Kidney tubule cell (primary cell): ENCODE results near the gene WARS2.

Source experiments
- DNase-seq: peaks from one replicate; pipeline ENCODE4 v3.0.0-alpha.2; 2018; ENCODE audit warnings: low spot score

WARS2 gene

GRCh38 chr1:119083479-119083878 is 57.0 kb downstream of the WARS2 start:
- DNase-seq = no peak

- no peak for DNase-seq
These were observed 58.8 kb downstream of the WARS2 start for GRCh38 chr1:119081700-119082099.

- DNase-seq = peak; percentile 20
These were observed 59.2 kb downstream of the WARS2 start for GRCh38 chr1:119081267-119081666.

- peak; percentile 93 for DNase-seq
These were observed 59.9 kb downstream of the WARS2 start for GRCh38 chr1:119080586-119080985.

- peak; percentile 51 for DNase-seq
These were observed 60.6 kb downstream of the WARS2 start for GRCh38 chr1:119079881-119080280.

- peak; percentile 22 for DNase-seq
These were observed 64.8 kb downstream of the WARS2 start for GRCh38 chr1:119075614-119076013.

- no peak for DNase-seq
These were observed 69.1 kb downstream of the WARS2 start for GRCh38 chr1:119071321-119071720.

- DNase-seq = no peak
These were observed 70.8 kb downstream of the WARS2 start for GRCh38 chr1:119069682-119070081.

- DNase-seq = no peak
These were observed 72.0 kb downstream of the WARS2 start for GRCh38 chr1:119068427-119068826.

- no peak for DNase-seq
These were observed 78.8 kb downstream of the WARS2 start for GRCh38 chr1:119061700-119062099.

- no peak for DNase-seq
These were observed 84.9 kb downstream of the WARS2 start for GRCh38 chr1:119055568-119055967.

- no peak for DNase-seq
These were observed 86.5 kb downstream of the WARS2 start for GRCh38 chr1:119053917-119054316.

- no peak for DNase-seq
These were observed 88.2 kb downstream of the WARS2 start for GRCh38 chr1:119052267-119052666.

GRCh38 chr1:119048624-119049404 is 91.6 kb downstream of the WARS2 start:
- no peak for DNase-seq

GRCh38 chr1:119046785-119047438 is 93.5 kb downstream of the WARS2 start:
- no peak for DNase-seq

- DNase-seq = no peak
These were observed 94.0 kb downstream of the WARS2 start for GRCh38 chr1:119046429-119046784.

- peak; percentile 50 for DNase-seq
These were observed 95.2 kb downstream of the WARS2 start for GRCh38 chr1:119045096-119045746.

- DNase-seq = no peak
These were observed 99.5 kb downstream of the WARS2 start for GRCh38 chr1:119040906-119041305.

GRCh38 chr1:119040489-119040888 is 100.0 kb downstream of the WARS2 start:
- peak; percentile 20 for DNase-seq

- no peak for DNase-seq
These were observed 102.1 kb downstream of the WARS2 start for GRCh38 chr1:119038363-119038762.

- DNase-seq = no peak
These were observed 106.1 kb downstream of the WARS2 start for GRCh38 chr1:119034359-119034758.

GRCh38 chr1:119032986-119033385 is 107.5 kb downstream of the WARS2 start:
- DNase-seq = no peak

GRCh38 chr1:119027759-119028158 is 112.7 kb downstream of the WARS2 start:
- no peak for DNase-seq
